Prostate gland (tissue), 2 donors: ENCODE measurements around the gene KRT2. TPM values are rescaled to one million over a fixed set of nuclear protein-coding genes. Genes with fewer than 3 reads are reported as not detected.

Source experiments
- DNase-seq: peaks from one replicate; pipeline ENCODE4 v3.0.0-alpha.2; 2019; ENCODE audit warnings: low spot score
- H3K27ac ChIP-seq, 2 donors: fragments of 200-600 bp; sonication (generic); 2 replicates each; pipeline ENCODE4 v1.5.1; 2017 to 2019
- H3K27me3 ChIP-seq: fragments of 200-600 bp; sonication (generic); replicated peaks from 2 replicates; pipeline ENCODE4 v1.5.1; 2019; ENCODE audit not compliant: insufficient read depth
- H3K36me3 ChIP-seq, 2 donors: fragments of 200-600 bp; sonication (generic); 1 replicate in 1 of 2; 2 replicates in 1 of 2; pipeline versions ENCODE4 v1.5.1 to v1.8.1; 2017 to 2019
- H3K4me1 ChIP-seq: fragments of 200-600 bp; sonication (generic); replicated peaks from 2 replicates; pipeline ENCODE4 v1.5.1; 2019
- H3K4me3 ChIP-seq, 2 donors: fragments of 200-600 bp; sonication (generic); 2 replicates each; pipeline ENCODE4 v1.5.1; 2017 to 2019
- H3K9me3 ChIP-seq: fragments of 200-600 bp; sonication (generic); 2 replicates; pipeline ENCODE4 v1.5.1; 2017
- CTCF ChIP-seq, 4 experiments: fragments of 200-600 bp in 2 of 4; fragments of 450-650 bp in 2 of 4; sonication (generic) in 2 of 4; IDR thresholded peaks; 1 replicate in 3 of 4; 2 replicates in 1 of 4; pipeline ENCODE4 v1.5.1; 2016 to 2019; ENCODE audit warnings: antibody characterized with exemption in 4 of 4, mild to moderate bottlenecking in 2 of 4, moderate library complexity in 2 of 4
- POLR2A ChIP-seq: fragments of 450-650 bp; IDR thresholded peaks from one replicate; pipeline ENCODE4 v1.6.1; 2016; ENCODE audit warnings: antibody characterized with exemption, mild to moderate bottlenecking
- POLR2AphosphoS5 ChIP-seq: sonication (generic); formaldehyde crosslinking; IDR thresholded peaks from one replicate; pipeline ENCODE4 v1.6.1; 2017; ENCODE audit warnings: antibody characterized with exemption
- WGBS: methylation state at CpG from one replicate; pipeline ENCODE4 v1.1.5; 2018; 5-methylcytosine and 5-hydroxymethylcytosine counted together
- intact Hi-C: fragments of 100-400 bp; cut with DNase I; formaldehyde crosslinking; loops from one replicate; pipeline ENCODE4 v1.14.2; 2022
- total RNA-seq, 2 donors: library from RNA; depleted of rRNA; stranded (reverse); fragments of >200 nt; gene quantifications; one replicate each; pipeline ENCODE4 v1.1.0, GENCODE V29; 2016

The KRT2 gene
- total RNA-seq, 2 donors from 2014 or later, result 0.41 to 5.1 TPM

DNA sequence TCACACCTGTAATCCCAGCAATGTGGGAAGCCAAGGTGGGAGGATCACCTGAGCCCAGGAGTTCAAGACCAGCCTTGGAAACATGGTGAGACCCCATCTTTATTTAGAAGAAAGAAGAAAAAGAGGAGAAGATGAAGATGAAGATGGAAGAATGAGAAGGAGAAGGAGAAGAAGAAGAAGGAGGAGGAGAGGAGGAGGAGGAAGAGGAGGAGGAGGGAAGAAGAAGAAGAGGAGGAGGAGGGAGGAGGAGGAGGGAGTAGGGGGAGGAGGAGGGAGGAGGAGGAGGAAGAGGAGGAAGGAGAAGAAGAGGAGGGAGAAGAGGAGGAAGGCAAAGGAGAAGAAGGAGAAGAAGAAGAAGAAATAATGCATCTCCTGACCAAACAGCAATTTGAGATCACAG, 37.2 kb upstream of the KRT2 start:
- no peak for DNase-seq
- Histone ChIP-seq H3K9me3 (no peaks in the 10 kb centered on the region), H3K36me3 (no peaks in the 10 kb centered on the region), H3K4me3 (no peak overlapping the region), H3K4me1 (no peaks in the 10 kb centered on the region), H3K27me3 (peaks cover 13% of the 10 kb centered on the region), H3K27ac (no peak overlapping the region)
- TF ChIP-seq POLR2A (no peak), CTCF (IDR thresholded peaks at IDR 0.05) (no peak), POLR2AphosphoS5 (no peak)
- intact Hi-C loops, result no loop called here

- Histone ChIP-seq H3K36me3 (no peaks in the 10 kb centered on the region), H3K4me1 (no peaks in the 10 kb centered on the region), H3K4me3 (no peak overlapping the region), H3K9me3 (no peaks in the 10 kb centered on the region), H3K27ac (no peak overlapping the region), H3K27me3 (peaks cover 13% of the 10 kb centered on the region)
- intact Hi-C loops, result no loop called here
- TF ChIP-seq POLR2A, result no peak
- TF ChIP-seq POLR2AphosphoS5, result no peak
- TF ChIP-seq CTCF (IDR thresholded peaks at IDR 0.05), result no peak
- no peak for DNase-seq
- 81% methylated on average over 2 of the region's 2 CpGs for WGBS
Measured at GRCh38 chr12:52688481-52688880, 36.5 kb upstream of the KRT2 start.

- WGBS, result 68% methylated on average over 8 of the region's 8 CpGs
- H3K9me3 ChIP-seq, result no peaks in the 10 kb centered on the region
- no peak overlapping the region for H3K27ac ChIP-seq
- H3K27me3 ChIP-seq, result peaks cover 11% of the 10 kb centered on the region
- intact Hi-C loops, result no loop called here
- no peaks in the 10 kb centered on the region for H3K36me3 ChIP-seq
- no peak for DNase-seq
- TF ChIP-seq POLR2AphosphoS5 (no peak), POLR2A (no peak), CTCF (IDR thresholded peaks at IDR 0.05) (no peak)
- H3K4me3 ChIP-seq, result no peak overlapping the region
- H3K4me1 ChIP-seq, result no peaks in the 10 kb centered on the region
Measured at GRCh38 chr12:52687497-52688385, 35.7 kb upstream of the KRT2 start.

DNA sequence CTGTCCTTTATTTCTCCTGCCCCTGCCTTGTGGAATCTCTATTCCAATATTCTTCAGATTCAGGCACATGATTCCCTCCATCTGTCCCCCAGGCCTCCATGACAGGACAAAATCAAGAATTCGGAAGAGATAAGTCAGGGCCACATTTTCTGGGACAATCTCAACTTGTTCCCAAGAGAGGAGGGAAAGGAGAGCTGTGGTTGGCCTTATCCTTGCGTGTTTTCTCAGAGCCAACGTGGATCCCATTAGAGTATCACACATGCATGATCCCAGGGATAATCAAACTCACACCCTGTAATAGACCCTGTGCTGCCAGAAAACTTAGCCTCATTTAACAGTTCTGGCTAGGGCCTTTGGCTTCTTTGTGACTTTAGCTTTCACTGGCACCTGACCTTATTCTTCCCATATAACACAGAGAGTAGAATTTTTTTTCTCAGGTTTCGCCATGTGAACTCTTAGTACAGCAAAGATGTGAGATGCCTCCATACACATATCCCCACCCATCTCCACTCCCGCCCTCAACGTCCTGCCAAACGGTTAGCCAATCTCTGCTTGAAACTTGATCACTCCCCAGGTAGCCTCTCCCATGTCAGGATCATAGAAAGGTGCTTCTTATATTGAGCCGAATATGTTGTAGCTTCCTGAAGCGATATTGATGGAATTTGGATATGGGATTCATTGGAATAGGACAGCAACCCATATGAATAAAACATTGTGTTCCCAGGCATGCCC, 34.9 kb upstream of the KRT2 start:
- no peak for DNase-seq
- 77% methylated on average over 9 of the region's 9 CpGs for WGBS
- H3K9me3 ChIP-seq, result no peaks in the 10 kb centered on the region
- no peak overlapping the region for H3K4me3 ChIP-seq
- intact Hi-C loops, result no loop called here
- H3K36me3 ChIP-seq, result no peaks in the 10 kb centered on the region
- H3K27me3 ChIP-seq, result peaks cover 6% of the 10 kb centered on the region
- no peak overlapping the region for H3K27ac ChIP-seq
- no peak for TF ChIP-seq CTCF (IDR thresholded peaks at IDR 0.05)
- no peak for TF ChIP-seq POLR2A
- no peak for TF ChIP-seq POLR2AphosphoS5
- no peaks in the 10 kb centered on the region for H3K4me1 ChIP-seq
